ENCODE measurements around the gene DYSF. TPM values are rescaled to one million over a fixed set of nuclear protein-coding genes. Genes with fewer than 3 reads are reported as not detected.

The DYSF gene
- total and polyA plus RNA-seq, 2 donors (not counting 3 experiments of a cell fraction or from before 2014, with no cell fraction given) = 50.9 to 152 TPM

- FAIRE-seq = no peak
- ChIA-PET POLR2A (no interaction called here), CTCF (no interaction called here)
- no peak overlapping the region for H2AFZ ChIP-seq (ENCODE audit: low read depth, low read length)
- H3K36me3 ChIP-seq (ENCODE audit: control insufficient read depth in 2 of 2, extremely low read depth in 1 of 2, insufficient read depth in 2 of 2, low read length in 2 of 2) = peaks cover 8 to 50% of the 10 kb centered on the region in 2 experiments
- no peaks in the 10 kb centered on the region for H3K4me1 ChIP-seq (ENCODE audit: control insufficient read depth, extremely low read depth, insufficient read depth, low read length)
- H3K4me3 ChIP-seq (replicated peaks in 1 of 3; ENCODE audit: insufficient read depth in 1 of 3, low read depth in 1 of 3, low read length in 3 of 3) = no peak overlapping the region
- no peaks in the 10 kb centered on the region for H3K9me1 ChIP-seq (replicated peaks; ENCODE audit: control insufficient read depth, extremely low read depth, insufficient read depth, low read length)
- H3K79me2 ChIP-seq (ENCODE audit: control insufficient read depth, insufficient read depth, low read length) = no peaks in the 10 kb centered on the region
- no peaks in the 10 kb centered on the region for H3K9me3 ChIP-seq (replicated peaks; ENCODE audit: control insufficient read depth, insufficient read depth, low read length)
- H3K27ac ChIP-seq (ENCODE audit: insufficient read depth, low read depth, low read length) = no peak overlapping the region
- no peaks in the 10 kb centered on the region for H4K20me1 ChIP-seq (replicated peaks; ENCODE audit: control insufficient read depth, extremely low read depth, insufficient read depth, low read length)
- no peak overlapping the region for H3K9ac ChIP-seq (replicated peaks; ENCODE audit: extremely low read depth, insufficient read depth, low read length)
- no TSS peak for BruUV-seq (replicated peaks)
- no peak overlapping the region for H3K4me2 ChIP-seq (ENCODE audit: insufficient read depth, low read length)
- intact Hi-C loops (cut with micrococcal nuclease) = no loop called here
- dilution Hi-C loops (cut with MboI; ENCODE audit: extremely low pct_ligation_motif_present, low sequenced_read_pairs) = no loop called here
- DNase-seq (ENCODE audit: low read depth, low spot score) = no peak
- TF ChIP-seq POLR2AphosphoS5 (IDR thresholded peaks at IDR 0.05; ENCODE audit: insufficient read depth, low read depth, low read length) = no peak
- no peak for TF ChIP-seq CTCF (IDR thresholded peaks at IDR 0.05; ENCODE audit: extremely low read depth in 1 of 2, insufficient read depth in 1 of 2, low read depth in 1 of 2, low read length in 2 of 2)
- no peak for TF ChIP-seq MYC (IDR thresholded peaks at IDR 0.05; ENCODE audit: low read depth, low read length)
- TF ChIP-seq MAX (IDR thresholded peaks at IDR 0.05; ENCODE audit: insufficient read depth, insufficient read length) = no peak
- TF ChIP-seq EZH2 (IDR thresholded peaks at IDR 0.05; ENCODE audit: borderline replicate concordance, low read depth, low read length, severe bottlenecking) = no peak
- no peak for TF ChIP-seq POLR2A (IDR thresholded peaks at IDR 0.05; ENCODE audit: low read depth, low read length)
- TF ChIP-seq FOS (IDR thresholded peaks at IDR 0.05; ENCODE audit: borderline replicate concordance, insufficient read depth, low read length) = no peak
- H3K27me3 ChIP-seq (ENCODE audit: control insufficient read depth in 2 of 2, insufficient read depth in 2 of 2, low read length in 2 of 2) = no peaks in the 10 kb centered on the region
These were observed 117.2 kb downstream of the DYSF start for GRCh38 chr2:71570511-71570910.

Measured in endothelial cell of umbilical vein (primary cell).